Fibroblast of the aortic adventitia (primary cell): Measurements from ENCODE around the gene ANKRD27. TPM values are rescaled to one million over a fixed set of nuclear protein-coding genes. Genes with fewer than 3 reads are reported as not detected.
"Not testable (repeated sequence)": the region's sequence is repeated elsewhere in the genome, so short reads cannot be mapped to it uniquely, and the experiment has no call there.

Experiments used
- DNase-seq: peaks from one replicate; pipeline ENCODE4 v3.0.0-alpha.2; 2010; ENCODE audit warnings: low read depth
- H3K4me3 ChIP-seq: 2 replicates; pipeline ENCODE4 v1.5.1; 2011; ENCODE audit warnings: low read depth, mild to moderate bottlenecking, control low read depth, low read length, moderate library complexity
- CTCF ChIP-seq: IDR thresholded peaks from 2 replicates; pipeline ENCODE4 v1.5.1; 2011; ENCODE audit warnings: mild to moderate bottlenecking, low read length, control low read depth, inconsistent platforms; ENCODE audit not compliant: insufficient read depth
- total RNA-seq: library from RNA; depleted of rRNA; stranded (reverse); fragments of >200 nt; gene quantifications from 2 replicates; pipeline ENCODE4 v1.2.3, GENCODE V29; 2012; ENCODE audit warnings: low replicate concordance

The ANKRD27 gene
- total RNA-seq, 1 donor = 29.0 TPM

- DNase-seq = peak; percentile 54
These were observed 12.8 kb downstream of the ANKRD27 start for GRCh38 chr19:32662186-32662585.

GRCh38 chr19:32661318-32661717, 13.7 kb downstream of the ANKRD27 start:
- H3K4me3 ChIP-seq = no peak overlapping the region
- no peak for DNase-seq
- TF ChIP-seq CTCF = no peak

More at GRCh38 chr19:32662186-32662585, 12.8 kb downstream of the ANKRD27 start:
- TF ChIP-seq CTCF = no peak
- H3K4me3 ChIP-seq = no peak overlapping the region

- no peak for TF ChIP-seq CTCF
- no peak for DNase-seq
- no peak overlapping the region for H3K4me3 ChIP-seq
These were observed 16.5 kb downstream of the ANKRD27 start for GRCh38 chr19:32658527-32658926.

DNA sequence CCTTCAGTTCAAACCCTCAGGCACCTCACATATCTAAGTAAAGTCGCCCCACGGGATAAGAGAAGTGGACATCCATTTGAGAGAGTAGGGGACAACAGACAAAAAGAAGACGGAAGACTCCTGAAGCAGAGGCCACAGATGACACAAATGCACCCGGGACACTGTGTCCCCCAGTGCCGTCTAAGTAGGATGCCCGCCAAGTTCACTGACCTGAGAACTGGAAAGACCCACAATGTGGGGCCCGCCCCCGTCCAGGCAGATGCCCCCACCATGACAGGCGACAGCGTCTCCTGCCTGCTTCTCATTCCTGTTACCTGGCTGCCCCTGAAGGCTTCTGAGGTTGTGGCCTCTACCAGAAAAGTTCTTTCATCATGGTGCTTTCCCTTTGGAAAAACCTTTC, 16.9 kb downstream of the ANKRD27 start:
- H3K4me3 ChIP-seq = no peak overlapping the region
- TF ChIP-seq CTCF = no peak
- no peak for DNase-seq

DNA sequence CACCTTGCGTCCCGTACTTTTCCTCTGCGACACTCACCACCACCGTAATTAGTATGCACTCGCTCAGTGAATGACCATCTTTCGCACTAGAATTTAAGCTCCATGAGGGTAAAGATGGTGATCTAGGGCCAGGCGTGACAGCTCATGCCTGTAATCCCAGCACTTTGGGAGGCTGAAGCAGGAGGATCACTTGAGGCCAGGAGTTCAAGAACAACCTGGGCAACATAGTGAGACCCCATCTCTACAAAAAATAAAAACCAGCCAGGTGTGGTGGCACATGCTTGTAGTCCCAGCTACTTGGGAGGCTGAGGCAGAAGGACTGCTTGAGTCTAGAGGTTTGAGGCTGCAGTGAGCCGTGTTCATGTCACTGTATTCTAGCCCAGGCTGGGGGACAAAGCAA, 18.6 kb downstream of the ANKRD27 start:
- not testable (repeated sequence) for H3K4me3 ChIP-seq, DNase-seq

GRCh38 chr19:32653599-32653915, 21.4 kb downstream of the ANKRD27 start:
- no peak overlapping the region for H3K4me3 ChIP-seq
- no peak for DNase-seq
- TF ChIP-seq CTCF = no peak

- DNase-seq = peak; percentile 66
- no peak for TF ChIP-seq CTCF
These were observed 21.9 kb downstream of the ANKRD27 start for GRCh38 chr19:32652894-32653598.

GRCh38 chr19:32652331-32652730, 22.6 kb downstream of the ANKRD27 start:
- DNase-seq, H3K4me3 ChIP-seq: not testable (repeated sequence)

More at GRCh38 chr19:32652894-32653598, 21.9 kb downstream of the ANKRD27 start:
- H3K4me3 ChIP-seq = no peak overlapping the region
